Neutrophil (primary cell): ENCODE measurements around the gene NQO1.

Experiments used
- H3K27ac ChIP-seq: fragments of 200-600 bp; sonication (generic); 2 replicates; pipeline ENCODE4 v1.5.1; 2016; ENCODE audit warnings: mild to moderate bottlenecking, moderate library complexity
- H3K27me3 ChIP-seq: fragments of 200-600 bp; sonication (generic); 2 replicates; pipeline ENCODE4 v1.6.0; 2016; ENCODE audit warnings: mild to moderate bottlenecking
- H3K36me3 ChIP-seq: fragments of 200-600 bp; sonication (generic); 2 replicates; pipeline ENCODE4 v1.5.1; 2017
- H3K4me1 ChIP-seq, 2 experiments: fragments of 200-600 bp in 1 of 2; sonication (generic) in 1 of 2; 1 replicate in 1 of 2; 2 replicates in 1 of 2; pipeline versions ENCODE4 v1.5.1 to v1.6.1; 2013 to 2016; ENCODE audit warnings: low read depth in 1 of 2, low read length in 1 of 2, mild to moderate bottlenecking in 1 of 2, moderate library complexity in 1 of 2; ENCODE audit not compliant: control insufficient read depth in 1 of 2, insufficient read depth in 1 of 2
- H3K4me3 ChIP-seq, 2 experiments: fragments of 200-600 bp in 1 of 2; sonication (generic) in 1 of 2; 1 replicate in 1 of 2; 2 replicates in 1 of 2; pipeline ENCODE4 v1.5.1; 2013 to 2016; ENCODE audit warnings: low read depth in 1 of 2, low read length in 1 of 2, mild to moderate bottlenecking in 1 of 2, moderate library complexity in 1 of 2
- H3K9me3 ChIP-seq: fragments of 200-600 bp; sonication (generic); 2 replicates; pipeline ENCODE4 v1.5.1; 2016
- CTCF ChIP-seq: fragments of 200-600 bp; sonication (generic); IDR thresholded peaks from 2 replicates; pipeline ENCODE4 v1.5.1; 2016; ENCODE audit warnings: antibody characterized with exemption

The NQO1 gene

GRCh38 chr16:69706975-69707340 is 19.4 kb downstream of the NQO1 start:
- Histone ChIP-seq H3K36me3 (peaks cover 25% of the 10 kb centered on the region), H3K4me1 (no peaks in the 10 kb centered on the region), H3K9me3 (no peaks in the 10 kb centered on the region), H3K4me3 (no peak overlapping the region), H3K27me3 (no peaks in the 10 kb centered on the region), H3K27ac (no peak overlapping the region)
- TF ChIP-seq CTCF: no peak

- H3K36me3 ChIP-seq: peaks cover 26% of the 10 kb centered on the region
- H3K27ac ChIP-seq: no peak overlapping the region
- H3K9me3 ChIP-seq: no peaks in the 10 kb centered on the region
- no peaks in the 10 kb centered on the region for H3K4me1 ChIP-seq
- no peak for TF ChIP-seq CTCF
- no peak overlapping the region for H3K4me3 ChIP-seq
- H3K27me3 ChIP-seq: no peaks in the 10 kb centered on the region
Observed at GRCh38 chr16:69706256-69706974, 19.9 kb downstream of the NQO1 start.

- H3K4me3 ChIP-seq: no peak overlapping the region
- no peak for TF ChIP-seq CTCF
- no peaks in the 10 kb centered on the region for H3K27me3 ChIP-seq
- H3K36me3 ChIP-seq: peaks cover 30% of the 10 kb centered on the region
- H3K9me3 ChIP-seq: no peaks in the 10 kb centered on the region
- H3K27ac ChIP-seq: no peak overlapping the region
- no peaks in the 10 kb centered on the region for H3K4me1 ChIP-seq
Observed at GRCh38 chr16:69703638-69704037, 22.7 kb downstream of the NQO1 start.

- Histone ChIP-seq H3K9me3 (no peaks in the 10 kb centered on the region), H3K27me3 (no peaks in the 10 kb centered on the region), H3K27ac (no peak overlapping the region), H3K4me3 (no peak overlapping the region), H3K36me3 (peaks cover 38% of the 10 kb centered on the region), H3K4me1 (no peaks in the 10 kb centered on the region)
- TF ChIP-seq CTCF: no peak
Observed at GRCh38 chr16:69701866-69702265, 24.5 kb downstream of the NQO1 start.

GRCh38 chr16:69701452-69701851 is 24.9 kb downstream of the NQO1 start:
- H3K27ac ChIP-seq: no peak overlapping the region
- no peaks in the 10 kb centered on the region for H3K9me3 ChIP-seq
- H3K4me3 ChIP-seq: no peak overlapping the region
- no peaks in the 10 kb centered on the region for H3K4me1 ChIP-seq
- H3K27me3 ChIP-seq: no peaks in the 10 kb centered on the region
- H3K36me3 ChIP-seq: peaks cover 42% of the 10 kb centered on the region
- no peak for TF ChIP-seq CTCF
